Activated T-helper 17 cell treated with anti-CD3 and anti-CD28 coated beads, Interleukin-2, amount 50 U/mL, for 72 hours (primary cell): ENCODE data around the gene PNMT. TPM values are rescaled to one million over a fixed set of nuclear protein-coding genes. Genes with fewer than 3 reads are reported as not detected.
A peak's percentile ranks its signal among the peaks of the same experiment; 100 is the strongest.

Source experiments
- ATAC-seq: fragments of 150-1000 bp; cut with Tn5 transposase; replicated peaks from 2 replicates; pipeline ENCODE4 v1.10.0; 2021; ENCODE audit warnings: mild to moderate bottlenecking, moderate library complexity
- H3K27ac Mint-ChIP-seq: one replicate; pipeline ENCODE4 v1.8.0; 2022; ENCODE audit warnings: mixed read lengths
- H3K27me3 Mint-ChIP-seq: one replicate; pipeline ENCODE4 v1.8.0; 2022; ENCODE audit warnings: mixed read lengths
- H3K36me3 Mint-ChIP-seq: one replicate; pipeline ENCODE4 v1.8.0; 2022; ENCODE audit warnings: low read depth, mild to moderate bottlenecking, mixed read lengths
- H3K4me1 Mint-ChIP-seq: one replicate; pipeline ENCODE4 v1.8.0; 2022; ENCODE audit warnings: mixed read lengths
- H3K4me3 Mint-ChIP-seq: one replicate; pipeline ENCODE4 v1.8.0; 2022; ENCODE audit warnings: mild to moderate bottlenecking, mixed read lengths
- H3K9me3 Mint-ChIP-seq: one replicate; pipeline ENCODE4 v1.8.0; 2022; ENCODE audit warnings: mixed read lengths
- total RNA-seq, 2 donors: library from RNA; stranded (reverse); gene quantifications; one replicate each; pipeline ENCODE4 v1.2.3, GENCODE V29; 2022

The PNMT gene
- total RNA-seq, 2 donors from 2014 or later: not detected

GRCh38 chr17:39666601-39667261, 1.5 kb upstream of the PNMT start:
- no peak overlapping the region for H3K4me3 Mint-ChIP-seq
- no peak for ATAC-seq
- H3K27me3 Mint-ChIP-seq: peaks cover 17% of the 10 kb centered on the region
- peaks cover 6% of the 10 kb centered on the region for H3K4me1 Mint-ChIP-seq
- no peak overlapping the region for H3K27ac Mint-ChIP-seq
- H3K9me3 Mint-ChIP-seq: no peaks in the 10 kb centered on the region
- peaks cover 4% of the 10 kb centered on the region for H3K36me3 Mint-ChIP-seq

- Mint-ChIP-seq H3K4me1 (peaks cover 10% of the 10 kb centered on the region), H3K4me3 (peak overlapping the region; percentile 48), H3K27me3 (peaks cover 17% of the 10 kb centered on the region), H3K9me3 (no peaks in the 10 kb centered on the region), H3K27ac (no peak overlapping the region), H3K36me3 (no peaks in the 10 kb centered on the region)
- no peak for ATAC-seq
These were observed 850 bp upstream of the PNMT start for GRCh38 chr17:39667262-39667944.

GRCh38 chr17:39669897-39670735, 1.9 kb downstream of the PNMT start:
- no peak overlapping the region for H3K4me3 Mint-ChIP-seq
- peaks cover 10% of the 10 kb centered on the region for H3K4me1 Mint-ChIP-seq
- H3K9me3 Mint-ChIP-seq: no peaks in the 10 kb centered on the region
- no peaks in the 10 kb centered on the region for H3K36me3 Mint-ChIP-seq
- no peak overlapping the region for H3K27ac Mint-ChIP-seq
- ATAC-seq: no peak
- peaks cover 17% of the 10 kb centered on the region for H3K27me3 Mint-ChIP-seq

- no peaks in the 10 kb centered on the region for H3K9me3 Mint-ChIP-seq
- ATAC-seq: no peak
- peaks cover 17% of the 10 kb centered on the region for H3K27me3 Mint-ChIP-seq
- H3K4me3 Mint-ChIP-seq: no peak overlapping the region
- H3K36me3 Mint-ChIP-seq: no peaks in the 10 kb centered on the region
- H3K27ac Mint-ChIP-seq: no peak overlapping the region
- peaks cover 10% of the 10 kb centered on the region for H3K4me1 Mint-ChIP-seq
These were observed 2.5 kb downstream of the PNMT start for GRCh38 chr17:39670746-39671145.

- Mint-ChIP-seq H3K9me3 (no peaks in the 10 kb centered on the region), H3K27me3 (peaks cover 13% of the 10 kb centered on the region), H3K4me3 (no peak overlapping the region), H3K4me1 (peaks cover 16% of the 10 kb centered on the region), H3K27ac (no peak overlapping the region), H3K36me3 (no peaks in the 10 kb centered on the region)
- ATAC-seq: no peak
These were observed 3.6 kb downstream of the PNMT start for GRCh38 chr17:39671651-39672521.

GRCh38 chr17:39672522-39673334, 4.5 kb downstream of the PNMT start:
- peaks cover 13% of the 10 kb centered on the region for H3K27me3 Mint-ChIP-seq

GRCh38 chr17:39673335-39674081, 5.3 kb downstream of the PNMT start:
- no peak for ATAC-seq
- Mint-ChIP-seq H3K27ac (no peak overlapping the region), H3K27me3 (peaks cover 11% of the 10 kb centered on the region), H3K36me3 (no peaks in the 10 kb centered on the region), H3K4me3 (no peak overlapping the region), H3K4me1 (peaks cover 17% of the 10 kb centered on the region), H3K9me3 (no peaks in the 10 kb centered on the region)

More at GRCh38 chr17:39672522-39673334, 4.5 kb downstream of the PNMT start:
- no peak for ATAC-seq
- Mint-ChIP-seq H3K9me3 (no peaks in the 10 kb centered on the region), H3K4me3 (no peak overlapping the region), H3K4me1 (peaks cover 20% of the 10 kb centered on the region), H3K27ac (no peak overlapping the region), H3K36me3 (no peaks in the 10 kb centered on the region)

- H3K4me1 Mint-ChIP-seq: peaks cover 20% of the 10 kb centered on the region
- H3K4me3 Mint-ChIP-seq: no peak overlapping the region
- no peak for ATAC-seq
- no peak overlapping the region for H3K27ac Mint-ChIP-seq
- H3K27me3 Mint-ChIP-seq: peaks cover 7% of the 10 kb centered on the region
- H3K9me3 Mint-ChIP-seq: no peaks in the 10 kb centered on the region
- H3K36me3 Mint-ChIP-seq: no peaks in the 10 kb centered on the region
These were observed 5.9 kb downstream of the PNMT start for GRCh38 chr17:39674179-39674578.

- no peak for ATAC-seq
- H3K9me3 Mint-ChIP-seq: no peaks in the 10 kb centered on the region
- H3K4me1 Mint-ChIP-seq: peaks cover 27% of the 10 kb centered on the region
- no peak overlapping the region for H3K4me3 Mint-ChIP-seq
- H3K27me3 Mint-ChIP-seq: peaks cover 4% of the 10 kb centered on the region
- peak overlapping the region; percentile 57 for H3K27ac Mint-ChIP-seq
- H3K36me3 Mint-ChIP-seq: no peaks in the 10 kb centered on the region
These were observed 6.6 kb downstream of the PNMT start for GRCh38 chr17:39674702-39675389.

- H3K27me3 Mint-ChIP-seq: peaks cover 2% of the 10 kb centered on the region
- peaks cover 33% of the 10 kb centered on the region for H3K4me1 Mint-ChIP-seq
- H3K9me3 Mint-ChIP-seq: no peaks in the 10 kb centered on the region
- H3K27ac Mint-ChIP-seq: peak overlapping the region; percentile 57
- no peaks in the 10 kb centered on the region for H3K36me3 Mint-ChIP-seq
- no peak for ATAC-seq
- H3K4me3 Mint-ChIP-seq: peak overlapping the region; percentile 54
These were observed 7.3 kb downstream of the PNMT start for GRCh38 chr17:39675390-39676082.

GRCh38 chr17:39676198-39676819, 8.1 kb downstream of the PNMT start:
- no peaks in the 10 kb centered on the region for H3K9me3 Mint-ChIP-seq
- H3K36me3 Mint-ChIP-seq: no peaks in the 10 kb centered on the region
- peak overlapping the region; percentile 57 for H3K27ac Mint-ChIP-seq
- H3K4me1 Mint-ChIP-seq: peaks cover 36% of the 10 kb centered on the region
- peak; percentile 58 for ATAC-seq
- H3K27me3 Mint-ChIP-seq: no peaks in the 10 kb centered on the region
- H3K4me3 Mint-ChIP-seq: peak overlapping the region; percentile 54

- H3K27me3 Mint-ChIP-seq: no peaks in the 10 kb centered on the region
- ATAC-seq: no peak
- peaks cover 31% of the 10 kb centered on the region for H3K4me1 Mint-ChIP-seq
- no peaks in the 10 kb centered on the region for H3K9me3 Mint-ChIP-seq
- H3K36me3 Mint-ChIP-seq: no peaks in the 10 kb centered on the region
- H3K27ac Mint-ChIP-seq: no peak overlapping the region
- H3K4me3 Mint-ChIP-seq: no peak overlapping the region
These were observed 8.8 kb downstream of the PNMT start for GRCh38 chr17:39677072-39677471.
